Activated naive CD4-positive, alpha-beta T cell treated with anti-CD3 and anti-CD28 coated beads, Interleukin-2, amount 50 U/mL, for 24 hours (primary cell): Measurements from ENCODE around the gene SPATA32.
"Not testable (repeated sequence)": the region's sequence is repeated elsewhere in the genome, so short reads cannot be mapped to it uniquely, and the experiment has no call there.

Source experiments
- H3K27ac Mint-ChIP-seq: one replicate; pipeline ENCODE4 v1.8.0; 2021; ENCODE audit warnings: mild to moderate bottlenecking, mixed read lengths
- H3K27me3 Mint-ChIP-seq: one replicate; pipeline ENCODE4 v1.8.0; 2021; ENCODE audit warnings: mixed read lengths
- H3K36me3 Mint-ChIP-seq: one replicate; pipeline ENCODE4 v1.8.0; 2021; ENCODE audit warnings: mixed read lengths
- H3K4me1 Mint-ChIP-seq: one replicate; pipeline ENCODE4 v1.8.0; 2021; ENCODE audit warnings: mixed read lengths
- H3K4me3 Mint-ChIP-seq: one replicate; pipeline ENCODE4 v1.8.0; 2021; ENCODE audit warnings: mild to moderate bottlenecking, mixed read lengths
- H3K9me3 Mint-ChIP-seq: one replicate; pipeline ENCODE4 v1.8.0; 2021; ENCODE audit warnings: mixed read lengths

SPATA32 gene

DNA sequence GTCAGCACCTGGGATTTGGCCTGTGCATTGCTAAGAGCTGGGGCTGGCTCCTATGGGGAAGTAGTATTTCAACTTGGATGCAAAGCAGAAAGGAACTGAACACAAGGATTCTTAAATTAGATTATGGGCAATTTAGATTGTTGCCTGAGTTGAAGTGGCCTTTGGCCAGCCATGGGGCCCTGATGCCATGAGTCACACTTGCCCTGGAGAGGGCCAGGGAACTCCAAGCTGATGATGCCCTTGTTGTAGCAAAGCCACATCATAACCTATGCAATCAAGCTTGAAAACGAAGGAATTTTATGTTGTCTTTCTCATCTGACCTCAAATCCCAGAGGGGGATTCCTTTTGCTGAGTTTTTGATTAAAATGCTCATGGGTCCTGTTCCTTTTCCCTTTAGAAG is 3.9 kb upstream of the SPATA32 start:
- Mint-ChIP-seq H3K4me1 (peaks cover 25% of the 10 kb centered on the region), H3K4me3 (no peak overlapping the region), H3K27me3 (no peaks in the 10 kb centered on the region), H3K27ac (peak overlapping the region; percentile 59), H3K9me3 (no peaks in the 10 kb centered on the region), H3K36me3 (peaks cover 7% of the 10 kb centered on the region)

DNA sequence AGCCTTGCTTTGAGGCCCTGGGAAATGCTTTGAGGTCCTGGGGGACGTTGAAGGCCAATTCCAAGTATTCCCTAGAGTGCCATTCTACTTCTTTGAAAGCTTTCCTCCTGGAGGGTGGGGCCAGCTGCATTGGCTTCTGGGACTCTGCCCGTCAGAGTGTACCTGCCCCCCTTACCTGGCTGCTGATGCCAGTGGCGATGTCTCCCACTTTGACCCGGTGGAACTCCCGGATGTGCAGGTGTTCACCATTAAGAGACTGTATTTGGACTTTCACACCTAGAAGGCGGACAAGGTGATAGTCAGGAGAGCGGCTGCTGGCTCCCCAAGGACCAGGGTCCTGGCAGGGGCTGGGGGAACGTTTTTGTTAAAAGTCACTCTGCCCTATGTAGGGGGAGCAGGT is 3.1 kb upstream of the SPATA32 start:
- Mint-ChIP-seq H3K27ac (peak overlapping the region; percentile 35), H3K36me3 (peaks cover 7% of the 10 kb centered on the region), H3K9me3 (no peaks in the 10 kb centered on the region), H3K27me3 (no peaks in the 10 kb centered on the region), H3K4me1 (peaks cover 27% of the 10 kb centered on the region), H3K4me3 (no peak overlapping the region)

DNA sequence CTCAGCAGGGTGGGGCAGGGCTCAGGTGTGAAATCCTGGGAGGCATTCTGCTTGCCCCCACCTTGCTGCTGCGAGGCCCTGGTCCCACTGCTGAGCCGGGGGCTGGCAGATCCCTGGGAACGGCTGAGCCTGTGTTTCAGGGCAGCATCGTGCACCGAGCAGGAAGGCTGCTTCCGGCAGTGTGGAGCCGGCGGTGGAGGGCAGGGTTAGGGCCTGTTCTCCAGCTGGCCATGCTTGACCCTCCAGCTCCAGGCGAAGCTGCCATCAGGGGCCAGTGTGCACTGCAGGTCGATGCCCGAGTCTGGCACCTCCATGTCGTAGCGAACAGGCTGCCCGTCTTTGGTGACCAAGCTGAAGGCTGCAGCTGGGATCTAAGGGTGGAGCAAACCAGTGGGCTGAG is 2.5 kb upstream of the SPATA32 start:
- Mint-ChIP-seq H3K27me3 (no peaks in the 10 kb centered on the region), H3K36me3 (peaks cover 3% of the 10 kb centered on the region), H3K27ac (no peak overlapping the region), H3K9me3 (no peaks in the 10 kb centered on the region), H3K4me1 (peaks cover 23% of the 10 kb centered on the region), H3K4me3 (no peak overlapping the region)

- Mint-ChIP-seq H3K27me3 (no peaks in the 10 kb centered on the region), H3K9me3 (no peaks in the 10 kb centered on the region), H3K4me1 (peaks cover 28% of the 10 kb centered on the region), H3K27ac (no peak overlapping the region), H3K36me3 (peaks cover 3% of the 10 kb centered on the region), H3K4me3 (no peak overlapping the region)
Measured at GRCh38 chr17:45263477-45263860, 1.6 kb upstream of the SPATA32 start.

- Mint-ChIP-seq H3K4me3 (peak overlapping the region; percentile 68), H3K9me3 (no peaks in the 10 kb centered on the region), H3K4me1 (peaks cover 33% of the 10 kb centered on the region), H3K27ac (peak overlapping the region; percentile 78), H3K36me3 (peaks cover 3% of the 10 kb centered on the region), H3K27me3 (no peaks in the 10 kb centered on the region)
Measured at GRCh38 chr17:45262516-45263476, 902 bp upstream of the SPATA32 start.

DNA sequence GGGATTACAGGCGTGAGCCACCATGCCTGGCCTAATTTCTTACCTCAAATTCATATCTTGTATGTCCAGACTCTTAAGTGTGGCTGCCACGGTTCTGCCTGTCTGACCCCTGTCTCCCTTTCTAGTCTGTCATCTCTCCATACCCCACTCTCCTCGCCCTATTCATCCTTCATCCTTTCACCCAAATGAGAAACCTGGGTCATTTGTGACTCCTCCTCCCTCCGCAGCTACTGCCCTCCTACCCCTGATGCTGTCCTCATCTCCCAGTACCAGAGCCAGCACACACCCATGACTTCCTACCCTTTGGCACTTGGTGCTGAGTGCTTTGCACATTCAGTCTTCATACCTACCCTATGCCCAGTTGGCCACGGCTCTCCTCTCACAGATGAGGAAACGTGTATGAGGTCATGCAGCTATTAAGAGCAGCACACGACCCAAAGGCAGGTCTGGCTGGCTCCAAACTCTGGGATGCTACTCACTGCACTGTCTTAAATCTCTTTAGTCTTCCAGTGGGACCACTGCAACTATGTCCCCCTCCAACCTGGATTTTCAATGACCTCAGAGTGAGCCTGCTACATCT is 1.6 kb downstream of the SPATA32 start:
- Mint-ChIP-seq H3K36me3 (peaks cover 1% of the 10 kb centered on the region), H3K9me3 (no peaks in the 10 kb centered on the region)

GRCh38 chr17:45258981-45259380 is 2.9 kb downstream of the SPATA32 start:
- H3K4me1 Mint-ChIP-seq = peaks cover 65% of the 10 kb centered on the region

More for the DNA sequence above, 1.6 kb downstream of the SPATA32 start:
- H3K4me1 Mint-ChIP-seq = peaks cover 56% of the 10 kb centered on the region
- peak overlapping the region; percentile 75 for H3K27ac Mint-ChIP-seq
- no peaks in the 10 kb centered on the region for H3K27me3 Mint-ChIP-seq
- no peak overlapping the region for H3K4me3 Mint-ChIP-seq

GRCh38 chr17:45257115-45257514 is 4.8 kb downstream of the SPATA32 start:
- Mint-ChIP-seq H3K9me3 (no peaks in the 10 kb centered on the region), H3K27ac (no peak overlapping the region), H3K36me3 (no peaks in the 10 kb centered on the region), H3K4me3 (peak overlapping the region; percentile 58), H3K27me3 (no peaks in the 10 kb centered on the region), H3K4me1 (peaks cover 74% of the 10 kb centered on the region)

More at GRCh38 chr17:45258981-45259380, 2.9 kb downstream of the SPATA32 start:
- Mint-ChIP-seq H3K27me3 (no peaks in the 10 kb centered on the region), H3K27ac (peak overlapping the region; percentile 74), H3K36me3 (peaks cover 1% of the 10 kb centered on the region), H3K9me3 (no peaks in the 10 kb centered on the region), H3K4me3 (no peak overlapping the region)

DNA sequence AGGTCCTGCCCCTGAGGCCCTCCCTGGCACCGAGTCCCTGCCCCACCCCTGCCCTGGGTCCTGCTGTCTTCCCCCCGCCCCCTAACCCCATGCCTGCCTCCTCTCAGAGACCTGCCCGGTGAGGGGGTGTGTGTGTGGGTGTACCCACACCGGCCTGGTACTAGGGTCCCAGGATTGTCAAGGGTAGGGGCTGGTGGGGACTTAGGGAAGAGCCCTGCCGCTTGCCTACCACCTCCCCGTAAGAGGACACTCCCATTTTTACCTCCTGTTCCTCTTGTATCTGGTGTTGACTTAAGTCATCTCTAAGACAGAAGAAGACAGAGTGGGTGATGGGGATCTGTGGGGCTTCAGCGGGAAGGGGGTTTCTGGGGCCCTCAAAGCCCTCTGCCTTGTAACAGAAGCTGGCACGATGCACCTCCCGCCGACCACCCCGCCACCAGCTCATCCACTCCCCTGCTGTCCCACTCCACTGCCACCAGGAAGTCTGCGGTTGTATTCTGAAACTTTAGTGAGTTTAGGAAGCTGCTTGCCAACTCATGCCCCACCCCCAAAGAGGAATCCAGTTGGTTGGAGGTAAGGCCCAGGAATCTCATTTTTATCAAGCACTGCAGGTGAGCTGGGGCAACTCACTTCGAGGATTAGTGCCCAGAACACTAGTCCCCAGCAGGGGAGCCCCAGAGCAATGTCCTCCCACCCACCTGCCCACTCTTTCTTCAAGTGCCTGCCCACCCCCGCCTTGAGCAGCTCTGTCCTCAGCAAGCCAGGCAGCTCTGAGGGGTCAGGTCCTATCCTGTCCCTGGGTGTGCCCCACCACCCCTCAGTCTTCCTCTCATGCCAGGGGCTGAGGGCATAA is 5.6 kb downstream of the SPATA32 start:
- no peaks in the 10 kb centered on the region for H3K27me3 Mint-ChIP-seq
- peaks cover 79% of the 10 kb centered on the region for H3K4me1 Mint-ChIP-seq

GRCh38 chr17:45255358-45255757 is 6.5 kb downstream of the SPATA32 start:
- H3K27ac Mint-ChIP-seq = peak overlapping the region; percentile 77
- no peaks in the 10 kb centered on the region for H3K27me3 Mint-ChIP-seq
- no peaks in the 10 kb centered on the region for H3K36me3 Mint-ChIP-seq
- no peaks in the 10 kb centered on the region for H3K9me3 Mint-ChIP-seq
- H3K4me1 Mint-ChIP-seq = peaks cover 81% of the 10 kb centered on the region
- no peak overlapping the region for H3K4me3 Mint-ChIP-seq

More for the DNA sequence above, 5.6 kb downstream of the SPATA32 start:
- peak overlapping the region; percentile 90 for H3K27ac Mint-ChIP-seq
- no peaks in the 10 kb centered on the region for H3K36me3 Mint-ChIP-seq
- H3K9me3 Mint-ChIP-seq = no peaks in the 10 kb centered on the region
- H3K4me3 Mint-ChIP-seq = peak overlapping the region; percentile 42

GRCh38 chr17:45253879-45254278 is 8.0 kb downstream of the SPATA32 start:
- Mint-ChIP-seq H3K27ac (peak overlapping the region; percentile 47), H3K4me3 (peak overlapping the region; percentile 15), H3K36me3 (no peaks in the 10 kb centered on the region), H3K4me1 (peaks cover 86% of the 10 kb centered on the region), H3K27me3 (no peaks in the 10 kb centered on the region), H3K9me3 (no peaks in the 10 kb centered on the region)

- not testable (repeated sequence) for H3K36me3 Mint-ChIP-seq, H3K27me3 Mint-ChIP-seq, H3K9me3 Mint-ChIP-seq
- peaks cover 89% of the 10 kb centered on the region for H3K4me1 Mint-ChIP-seq
- peak overlapping the region; percentile 74 for H3K27ac Mint-ChIP-seq
- peak overlapping the region; percentile 4 for H3K4me3 Mint-ChIP-seq
Measured at GRCh38 chr17:45253237-45253636, 8.7 kb downstream of the SPATA32 start.

GRCh38 chr17:45251931-45252330 is 10.0 kb downstream of the SPATA32 start:
- Mint-ChIP-seq H3K27me3 (no peaks in the 10 kb centered on the region), H3K4me1 (peaks cover 85% of the 10 kb centered on the region)

DNA sequence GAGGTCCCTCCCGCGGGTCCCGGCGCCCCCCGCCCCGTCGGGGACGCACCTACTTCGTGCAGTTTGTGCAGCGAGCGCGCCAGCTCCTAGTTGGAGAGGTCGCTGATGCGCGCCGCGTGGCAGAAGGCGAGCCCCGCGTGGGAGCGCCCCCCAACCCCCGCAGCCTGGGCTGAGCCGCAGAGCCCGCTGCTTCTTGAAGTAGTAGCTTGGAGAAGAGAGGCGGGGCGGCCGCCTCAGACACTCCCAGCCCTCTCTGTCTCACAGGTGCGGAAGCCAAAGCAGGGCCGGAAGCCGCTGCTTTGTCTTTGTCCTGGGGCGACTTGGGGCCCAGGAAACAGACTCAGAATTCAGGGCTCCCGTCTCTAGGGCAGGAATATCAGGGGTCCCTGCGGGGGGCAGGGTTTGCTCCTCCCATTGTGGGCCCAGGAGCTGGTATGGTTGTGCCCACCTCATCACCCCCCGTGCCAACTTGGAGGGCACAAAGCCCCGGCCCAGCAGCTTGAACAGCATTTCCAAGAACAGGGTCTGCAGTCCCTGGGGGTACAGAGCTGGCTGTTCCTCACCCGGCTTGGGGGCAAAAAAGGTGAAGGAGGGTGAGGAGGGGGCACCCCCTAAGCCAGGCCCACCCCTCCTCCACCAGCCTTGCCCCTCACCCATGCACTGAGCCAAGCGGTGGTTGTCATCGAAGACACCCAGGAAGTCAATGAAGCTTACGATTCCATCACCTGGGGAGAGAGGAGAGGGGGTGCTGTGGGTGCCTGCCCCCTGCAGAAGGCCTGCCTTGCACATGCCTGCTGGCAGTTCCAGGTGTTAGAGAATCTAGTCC is 13.5 kb downstream of the SPATA32 start:
- peaks cover 1% of the 10 kb centered on the region for H3K36me3 Mint-ChIP-seq
- peak overlapping the region; percentile 88 for H3K4me3 Mint-ChIP-seq
- H3K27ac Mint-ChIP-seq = peak overlapping the region; percentile 87
- H3K27me3 Mint-ChIP-seq = no peaks in the 10 kb centered on the region
- H3K9me3 Mint-ChIP-seq = no peaks in the 10 kb centered on the region
- H3K4me1 Mint-ChIP-seq = peaks cover 72% of the 10 kb centered on the region

More at GRCh38 chr17:45251931-45252330, 10.0 kb downstream of the SPATA32 start:
- no peak overlapping the region for H3K4me3 Mint-ChIP-seq
- H3K36me3 Mint-ChIP-seq = no peaks in the 10 kb centered on the region
- H3K27ac Mint-ChIP-seq = no peak overlapping the region
- H3K9me3 Mint-ChIP-seq = no peaks in the 10 kb centered on the region
